ENCODE measurements around the gene CCDC33.

The CCDC33 gene

DNA sequence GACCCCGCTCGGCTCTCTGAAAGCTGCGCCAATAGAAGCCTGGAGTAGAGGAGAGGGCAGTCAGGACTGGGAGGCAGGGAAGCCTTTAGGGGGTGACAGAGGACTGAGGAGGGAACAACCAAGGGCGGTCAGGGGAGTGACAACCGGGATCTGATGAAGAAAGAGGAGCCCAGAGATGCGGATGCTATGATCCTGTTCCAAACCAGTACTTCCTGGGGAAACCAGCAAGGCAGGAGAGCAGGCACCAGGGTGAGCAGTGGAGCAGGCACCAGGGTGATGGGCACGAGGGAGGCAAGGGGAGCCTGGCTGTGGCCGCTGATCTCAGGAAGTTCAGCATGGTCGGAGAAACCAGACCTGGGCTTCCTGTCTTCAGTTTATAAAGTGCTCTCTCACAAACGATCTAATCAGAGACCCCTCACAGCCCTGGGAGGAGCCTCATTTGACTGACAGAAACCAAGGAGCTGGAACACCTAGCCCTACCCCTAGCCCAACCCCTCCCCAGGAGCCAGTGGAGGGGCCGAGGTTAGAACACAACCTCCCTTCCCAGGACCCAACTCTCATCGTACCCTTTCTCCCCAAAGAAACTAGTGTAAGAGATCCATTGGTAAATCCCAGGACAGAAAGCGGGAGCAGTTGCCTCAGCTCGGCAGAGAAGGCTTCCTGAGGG, 34.9 kb downstream of the CCDC33 start:
- Histone ChIP-seq H3K27me3 (ENCODE audit: low read length) (no peaks in the 10 kb centered on the region), H3K36me3 (ENCODE audit: low read length) (no peaks in the 10 kb centered on the region), H3K9me2 (replicated peaks; ENCODE audit: insufficient read depth, low read length) (no peaks in the 10 kb centered on the region), H3K4me2 (ENCODE audit: low read depth, low read length, poor library complexity, severe bottlenecking) (no peak overlapping the region), H3K4me3 (ENCODE audit: insufficient read depth, low read length, poor library complexity, severe bottlenecking) (no peak overlapping the region), H3F3A (ENCODE audit: insufficient read depth) (no peaks in the 10 kb centered on the region), H2AFZ (ENCODE audit: low read depth, low read length, severe bottlenecking) (no peak overlapping the region), H3K9me3 (ENCODE audit: insufficient read depth, low read length) (no peaks in the 10 kb centered on the region), H3K27ac (ENCODE audit: low read depth, low read length) (no peak overlapping the region), H3K79me2 (ENCODE audit: insufficient read depth, low read length) (no peaks in the 10 kb centered on the region), H4K20me1 (ENCODE audit: low read depth, low read length) (no peaks in the 10 kb centered on the region), H3K9ac (ENCODE audit: low read length) (no peak overlapping the region)
- no peak for TF ChIP-seq EZH2phosphoT487 (conservative IDR thresholded peaks at IDR 0.05; ENCODE audit: low read length)
- TF ChIP-seq, protein P1, sequence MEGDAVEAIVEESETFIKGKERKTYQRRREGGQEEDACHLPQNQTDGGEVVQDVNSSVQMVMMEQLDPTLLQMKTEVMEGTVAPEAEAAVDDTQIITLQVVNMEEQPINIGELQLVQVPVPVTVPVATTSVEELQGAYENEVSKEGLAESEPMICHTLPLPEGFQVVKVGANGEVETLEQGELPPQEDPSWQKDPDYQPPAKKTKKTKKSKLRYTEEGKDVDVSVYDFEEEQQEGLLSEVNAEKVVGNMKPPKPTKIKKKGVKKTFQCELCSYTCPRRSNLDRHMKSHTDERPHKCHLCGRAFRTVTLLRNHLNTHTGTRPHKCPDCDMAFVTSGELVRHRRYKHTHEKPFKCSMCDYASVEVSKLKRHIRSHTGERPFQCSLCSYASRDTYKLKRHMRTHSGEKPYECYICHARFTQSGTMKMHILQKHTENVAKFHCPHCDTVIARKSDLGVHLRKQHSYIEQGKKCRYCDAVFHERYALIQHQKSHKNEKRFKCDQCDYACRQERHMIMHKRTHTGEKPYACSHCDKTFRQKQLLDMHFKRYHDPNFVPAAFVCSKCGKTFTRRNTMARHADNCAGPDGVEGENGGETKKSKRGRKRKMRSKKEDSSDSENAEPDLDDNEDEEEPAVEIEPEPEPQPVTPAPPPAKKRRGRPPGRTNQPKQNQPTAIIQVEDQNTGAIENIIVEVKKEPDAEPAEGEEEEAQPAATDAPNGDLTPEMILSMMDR (IDR thresholded peaks at IDR 0.05; ENCODE audit: insufficient read depth, low read length, poor library complexity, severe bottlenecking), result no peak

DNA sequence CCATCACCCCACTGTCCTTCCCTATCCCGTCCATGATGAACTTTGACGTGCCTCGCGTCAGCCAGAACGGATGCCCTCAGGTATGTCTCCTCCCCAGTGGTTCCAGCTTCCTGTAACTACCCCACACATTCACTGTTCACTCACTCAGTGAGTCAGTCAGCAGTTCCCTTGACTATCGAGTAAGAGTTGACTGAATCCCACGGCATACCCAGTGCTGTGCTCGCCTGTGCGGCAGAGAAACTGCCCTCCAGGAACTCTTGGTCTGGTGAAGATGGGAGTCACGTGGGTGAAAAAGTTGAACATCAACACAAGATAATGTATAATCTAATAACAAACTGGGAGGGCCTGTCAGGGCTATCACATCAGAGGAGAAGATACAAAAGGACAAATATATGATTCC, 36.7 kb downstream of the CCDC33 start:
- Histone ChIP-seq H3K9me3 (ENCODE audit: insufficient read depth, low read length) (no peaks in the 10 kb centered on the region), H3K4me3 (ENCODE audit: insufficient read depth, low read length, poor library complexity, severe bottlenecking) (no peak overlapping the region), H4K20me1 (ENCODE audit: low read depth, low read length) (no peaks in the 10 kb centered on the region), H3K9me2 (replicated peaks; ENCODE audit: insufficient read depth, low read length) (no peaks in the 10 kb centered on the region), H2AFZ (ENCODE audit: low read depth, low read length, severe bottlenecking) (no peak overlapping the region), H3K9ac (ENCODE audit: low read length) (no peak overlapping the region), H3K4me2 (ENCODE audit: low read depth, low read length, poor library complexity, severe bottlenecking) (no peak overlapping the region), H3F3A (ENCODE audit: insufficient read depth) (no peaks in the 10 kb centered on the region), H3K27ac (ENCODE audit: low read depth, low read length) (no peak overlapping the region), H3K79me2 (ENCODE audit: insufficient read depth, low read length) (no peaks in the 10 kb centered on the region), H3K36me3 (ENCODE audit: low read length) (no peaks in the 10 kb centered on the region), H3K27me3 (ENCODE audit: low read length) (no peaks in the 10 kb centered on the region)
- TF ChIP-seq EZH2phosphoT487 (conservative IDR thresholded peaks at IDR 0.05; ENCODE audit: low read length), result no peak
- TF ChIP-seq, protein P1 (IDR thresholded peaks at IDR 0.05; ENCODE audit: insufficient read depth, low read length, poor library complexity, severe bottlenecking), result no peak

DNA sequence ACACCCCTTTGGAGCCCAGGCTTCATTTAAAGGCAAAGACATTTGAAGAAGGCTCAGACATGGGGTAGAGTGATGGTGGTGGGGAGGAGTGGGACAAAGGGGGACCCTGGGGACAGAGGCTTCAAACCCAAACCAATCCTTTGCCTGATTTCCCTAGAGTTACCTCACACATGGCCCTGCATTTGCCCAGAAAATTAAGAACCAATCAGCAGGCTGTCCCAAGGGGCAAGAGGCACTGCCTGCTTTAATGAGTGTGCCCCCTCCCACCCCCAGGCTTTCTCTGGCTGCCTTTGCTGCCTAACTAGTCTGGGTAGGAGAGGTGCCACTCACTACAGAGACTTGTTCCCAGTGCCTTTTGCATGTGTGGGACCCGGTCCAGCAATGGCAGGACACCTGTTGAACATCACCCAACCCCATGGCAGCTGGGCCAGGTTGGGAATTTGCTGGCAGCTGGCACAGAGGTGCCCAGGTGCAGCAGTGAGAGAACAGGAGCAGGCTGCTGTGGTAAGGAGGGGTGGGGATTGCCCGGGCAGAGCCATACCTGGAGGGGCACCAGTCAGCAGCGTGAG, 38.4 kb downstream of the CCDC33 start:
- TF ChIP-seq, protein P1 (IDR thresholded peaks at IDR 0.05; ENCODE audit: insufficient read depth, low read length, poor library complexity, severe bottlenecking), result no peak
- TF ChIP-seq EZH2phosphoT487 (conservative IDR thresholded peaks at IDR 0.05; ENCODE audit: low read length), result no peak
- Histone ChIP-seq H3K9me3 (ENCODE audit: insufficient read depth, low read length) (no peaks in the 10 kb centered on the region), H3K9ac (ENCODE audit: low read length) (no peak overlapping the region), H3K27me3 (ENCODE audit: low read length) (no peaks in the 10 kb centered on the region), H3K27ac (ENCODE audit: low read depth, low read length) (no peak overlapping the region), H3K4me3 (ENCODE audit: insufficient read depth, low read length, poor library complexity, severe bottlenecking) (no peak overlapping the region), H3K36me3 (ENCODE audit: low read length) (no peaks in the 10 kb centered on the region), H2AFZ (ENCODE audit: low read depth, low read length, severe bottlenecking) (no peak overlapping the region), H3K4me2 (ENCODE audit: low read depth, low read length, poor library complexity, severe bottlenecking) (no peak overlapping the region), H4K20me1 (ENCODE audit: low read depth, low read length) (no peaks in the 10 kb centered on the region), H3K9me2 (replicated peaks; ENCODE audit: insufficient read depth, low read length) (no peaks in the 10 kb centered on the region), H3K79me2 (ENCODE audit: insufficient read depth, low read length) (no peaks in the 10 kb centered on the region), H3F3A (ENCODE audit: insufficient read depth) (no peaks in the 10 kb centered on the region)

Measured in SU-DHL-6 (cell line).